K562 (cell line): ENCODE data around the gene UNC13C.

Experiments
- BRCA1 ChIP-seq, 2 experiments: fragments of 450-650 bp in 1 of 2; sonication (generic) in 1 of 2; formaldehyde crosslinking in 1 of 2; IDR thresholded peaks; 2 replicates each; pipeline versions ENCODE4 v1.5.0 to v1.6.1; 2017 to 2020; ENCODE audit warnings: mild to moderate bottlenecking in 1 of 2, missing genetic modification reagents in 1 of 2
- MYC ChIP-seq, 2 experiments: fragments of 250-450 bp in 1 of 2; sonication (Bioruptor Pico) in 1 of 2; IDR thresholded peaks; 2 replicates each; pipeline versions ENCODE4 v1.5.1 to v1.6.1; 2012 to 2021; ENCODE audit warnings: low read depth in 2 of 2, borderline replicate concordance in 1 of 2, improper control_type of control experiment in 1 of 2, low read length in 1 of 2, mild to moderate bottlenecking in 1 of 2, moderate library complexity in 1 of 2

DNA sequence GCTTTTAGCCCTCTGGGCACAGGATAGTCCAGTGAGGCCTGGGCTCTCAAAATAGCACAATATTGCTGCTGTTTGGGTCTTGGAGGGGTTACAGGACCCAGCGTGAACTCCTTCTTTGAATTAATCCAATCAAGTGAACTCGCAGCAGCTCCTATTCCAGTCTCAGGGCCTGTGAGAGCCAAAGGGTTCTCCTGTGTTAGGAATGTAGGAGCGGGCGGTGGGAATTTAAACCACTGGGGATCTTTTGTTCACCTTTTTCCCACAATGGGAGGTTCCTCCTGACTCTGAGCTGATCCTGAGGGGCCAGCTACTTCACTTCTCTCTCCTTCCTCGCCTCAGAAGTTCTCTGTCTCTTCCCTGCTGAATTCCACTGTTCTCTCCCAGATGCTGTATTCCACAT, 504.0 kb downstream of the UNC13C start:
- TF ChIP-seq MYC (IDR thresholded peaks at IDR 0.05; ENCODE audit: low read depth, low read length) (no peak), MYC (CRISPR knock-in tag; IDR thresholded peaks at IDR 0.05; ENCODE audit: borderline replicate concordance, low read depth) (no peak), BRCA1 (IDR thresholded peaks at IDR 0.05) (no peak), BRCA1 (CRISPR knock-in tag; IDR thresholded peaks at IDR 0.05) (no peak)
